AG04449 (cell line): ENCODE data around the gene ZBTB4.

Source experiments
- CTCF ChIA-PET: fragments of 350-600 bp; formaldehyde crosslinking; extraction: SDS; loops from one replicate; lab custom pipeline; 2021; ENCODE audit warnings: antibody characterized with exemption; lab: Yijun Ruan, JAX
- POLR2A ChIA-PET: fragments of 400-600, 350-600 bp; formaldehyde crosslinking; extraction: SDS; loops from one replicate; lab custom pipeline; 2020; ENCODE audit warnings: antibody characterized with exemption, inconsistent platforms; lab: Yijun Ruan, JAX
- DNase-seq: peaks from one replicate; pipeline ENCODE4 v3.0.0-alpha.2; 2010; ENCODE audit warnings: low read depth, low spot score
- H3K4me3 ChIP-seq: 2 replicates; pipeline ENCODE4 v1.5.1; 2011; ENCODE audit warnings: low read depth, mild to moderate bottlenecking, control low read depth, low read length
- CTCF ChIP-seq: IDR thresholded peaks from one replicate; pipeline ENCODE4 v1.5.1; 2011; ENCODE audit warnings: mild to moderate bottlenecking, moderate library complexity, low read length, control low read depth, inconsistent platforms; ENCODE audit not compliant: insufficient read depth; ENCODE audit errors: missing control alignments

The ZBTB4 gene

GRCh38 chr17:7467498-7467897, 11.9 kb downstream of the ZBTB4 start:
- no peak overlapping the region for H3K4me3 ChIP-seq
- ChIA-PET POLR2A (interaction anchor here (1.4 kb wide), 1 partner anchor 8 kb away, joined by 4 read pairs; no protein-coding TSS in a partner anchor), CTCF (interaction anchor here (0.9 to 1.2 kb wide), 2 partner anchors 8 to 31 kb away, joined by 4 read pairs; no protein-coding TSS in a partner anchor)
- no peak for TF ChIP-seq CTCF
- no peak for DNase-seq

- ChIA-PET CTCF (interaction anchor here (0.9 to 2.8 kb wide), 3 partner anchors 9 to 94 kb away, joined by 4 to 8 read pairs (median 4); partner anchors contain the start of gene SENP3), POLR2A (interaction anchor here (1.1 to 1.4 kb wide), 2 partner anchors 9 to 12 kb away, joined by 4 to 8 read pairs; no protein-coding TSS in a partner anchor)
- no peak overlapping the region for H3K4me3 ChIP-seq
- no peak for DNase-seq
- TF ChIP-seq CTCF: no peak
Measured at GRCh38 chr17:7466639-7467341, 12.6 kb downstream of the ZBTB4 start.

- no peak for TF ChIP-seq CTCF
- ChIA-PET CTCF (interaction anchor here (1.2 to 2.8 kb wide), 2 partner anchors 9 to 95 kb away, joined by 4 to 8 read pairs; partner anchors contain the start of gene SENP3), POLR2A (interaction anchor here (1.1 to 1.4 kb wide), 2 partner anchors 10 to 11 kb away, joined by 4 to 8 read pairs; no protein-coding TSS in a partner anchor)
- DNase-seq: no peak
- no peak overlapping the region for H3K4me3 ChIP-seq
Measured at GRCh38 chr17:7466318-7466638, 13.2 kb downstream of the ZBTB4 start.

- POLR2A ChIA-PET: interaction anchor here (1.1 to 1.4 kb wide), 2 partner anchors 10 to 11 kb away, joined by 4 to 8 read pairs; no protein-coding TSS in a partner anchor
- no peak overlapping the region for H3K4me3 ChIP-seq
- no peak for TF ChIP-seq CTCF
- CTCF ChIA-PET: interaction anchor here (2.8 kb wide), 1 partner anchor 95 kb away, joined by 8 read pairs; the partner anchor contains the start of gene SENP3
- DNase-seq: no peak
Measured at GRCh38 chr17:7465597-7466275, 13.7 kb downstream of the ZBTB4 start.

- ChIA-PET POLR2A (no interaction called here), CTCF (no interaction called here)
- no peak for TF ChIP-seq CTCF
- H3K4me3 ChIP-seq: no peak overlapping the region
- no peak for DNase-seq
Measured at GRCh38 chr17:7464081-7464480, 15.3 kb downstream of the ZBTB4 start.

GRCh38 chr17:7463372-7463846, 16.0 kb downstream of the ZBTB4 start:
- no peak overlapping the region for H3K4me3 ChIP-seq
- CTCF ChIA-PET: interaction anchor here (1.3 kb wide), 1 partner anchor 13 kb away, joined by 4 read pairs; no protein-coding TSS in a partner anchor
- no peak for TF ChIP-seq CTCF
- POLR2A ChIA-PET: no interaction called here
- no peak for DNase-seq
